H9 (cell line): ENCODE data around the gene PGRMC1. TPM values are rescaled to one million over a fixed set of nuclear protein-coding genes. Genes with fewer than 3 reads are reported as not detected.

Experiments used
- DNase-seq: peaks from one replicate; pipeline ENCODE4 v3.0.0-alpha.2; 2017
- H2AFZ ChIP-seq: one replicate; pipeline ENCODE4 v1.6.1; 2013; ENCODE audit warnings: mild to moderate bottlenecking, low read length, control low read depth, moderate library complexity
- H2AK5ac ChIP-seq: 2 replicates; pipeline ENCODE4 v1.6.1; 2013; ENCODE audit warnings: low read length, control low read depth, mixed read lengths; ENCODE audit not compliant: insufficient read length
- H2BK120ac ChIP-seq: one replicate; pipeline ENCODE4 v1.6.1; 2013; ENCODE audit warnings: low read depth, mild to moderate bottlenecking, low read length, control low read depth, inconsistent platforms; ENCODE audit not compliant: poor library complexity, severe bottlenecking
- H2BK12ac ChIP-seq: 2 replicates; pipeline ENCODE4 v1.6.1; 2013; ENCODE audit warnings: low read length, control low read depth, mixed read lengths, low read depth; ENCODE audit not compliant: insufficient read length
- H2BK15ac ChIP-seq: 2 replicates; pipeline ENCODE4 v1.6.1; 2013; ENCODE audit warnings: low read depth, low read length, control low read depth
- H2BK20ac ChIP-seq: one replicate; pipeline ENCODE4 v1.6.1; 2013; ENCODE audit warnings: low read depth, mild to moderate bottlenecking, low read length, control low read depth, inconsistent platforms; ENCODE audit not compliant: poor library complexity, severe bottlenecking
- H2BK5ac ChIP-seq: 2 replicates; pipeline ENCODE4 v1.6.1; 2013; ENCODE audit warnings: low read length, control low read depth, mixed read lengths; ENCODE audit not compliant: insufficient read length
- H3K14ac ChIP-seq: 2 replicates; pipeline ENCODE4 v1.6.1; 2013; ENCODE audit warnings: low read length, control low read depth; ENCODE audit not compliant: insufficient read depth
- H3K18ac ChIP-seq: 2 replicates; pipeline ENCODE4 v1.6.1; 2013; ENCODE audit warnings: low read depth, mild to moderate bottlenecking, mixed read lengths, low read length, control low read depth; ENCODE audit not compliant: insufficient read length
- H3K23ac ChIP-seq: 2 replicates; pipeline ENCODE4 v1.6.1; 2013; ENCODE audit warnings: low read length, control low read depth, mixed read lengths, low read depth; ENCODE audit not compliant: insufficient read length
- H3K23me2 ChIP-seq: 2 replicates; pipeline ENCODE4 v1.6.1; 2013; ENCODE audit warnings: low read depth, mild to moderate bottlenecking, mixed read lengths, low read length, control low read depth; ENCODE audit not compliant: insufficient read length, poor library complexity, severe bottlenecking
- H3K27ac ChIP-seq: 2 replicates; pipeline ENCODE4 v1.5.1; 2013; ENCODE audit warnings: low read length, control low read depth, mixed read lengths, low read depth; ENCODE audit not compliant: insufficient read length
- H3K27me3 ChIP-seq: 2 replicates; pipeline ENCODE4 v1.6.1; 2013; ENCODE audit warnings: low read length, control low read depth, inconsistent platforms; ENCODE audit not compliant: insufficient read depth
- H3K4ac ChIP-seq: 2 replicates; pipeline ENCODE4 v1.6.1; 2013; ENCODE audit warnings: low read depth, mild to moderate bottlenecking, control low read depth, inconsistent platforms, low read length, moderate library complexity
- H3K4me1 ChIP-seq: 2 replicates; pipeline ENCODE4 v1.6.1; 2013; ENCODE audit warnings: low read length, control low read depth, inconsistent platforms; ENCODE audit not compliant: insufficient read depth
- H3K4me2 ChIP-seq: 2 replicates; pipeline ENCODE4 v1.6.1; 2013; ENCODE audit warnings: low read length, control low read depth, mixed read lengths; ENCODE audit not compliant: insufficient read length, insufficient read depth
- H3K56ac ChIP-seq: 2 replicates; pipeline ENCODE4 v1.6.1; 2013; ENCODE audit warnings: low read depth, mild to moderate bottlenecking, mixed read lengths, low read length, control low read depth; ENCODE audit not compliant: insufficient read length
- H3K79me1 ChIP-seq: 2 replicates; pipeline ENCODE4 v1.6.1; 2013; ENCODE audit warnings: low read depth, mild to moderate bottlenecking, moderate library complexity, low read length, control low read depth, inconsistent platforms; ENCODE audit not compliant: insufficient read depth, poor library complexity, severe bottlenecking
- H3K79me2 ChIP-seq: 2 replicates; pipeline ENCODE4 v1.6.1; 2013; ENCODE audit warnings: low read length, control low read depth, inconsistent platforms; ENCODE audit not compliant: insufficient read depth
- H3K9ac ChIP-seq: 2 replicates; pipeline ENCODE4 v1.6.1; 2013; ENCODE audit warnings: low read length, control low read depth, mixed read lengths; ENCODE audit not compliant: insufficient read length; ENCODE audit errors: extremely low read depth
- H3K9me3 ChIP-seq: one replicate; pipeline ENCODE4 v1.6.1; 2013; ENCODE audit warnings: low read depth, low read length, inconsistent platforms; ENCODE audit not compliant: control insufficient read depth
- H3T11ph ChIP-seq: one replicate; pipeline ENCODE4 v1.6.1; 2013; ENCODE audit warnings: mild to moderate bottlenecking, low read length, control low read depth, inconsistent platforms
- H4K20me1 ChIP-seq: one replicate; pipeline ENCODE4 v1.6.1; 2013; ENCODE audit not compliant: control insufficient read depth, insufficient read length, insufficient read depth
- H4K5ac ChIP-seq: 2 replicates; pipeline ENCODE4 v1.6.1; 2013; ENCODE audit warnings: low read depth, mild to moderate bottlenecking, mixed read lengths, low read length, control low read depth; ENCODE audit not compliant: insufficient read length
- H4K8ac ChIP-seq: replicated peaks from 2 replicates; pipeline ENCODE4 v1.6.1; 2013; ENCODE audit warnings: low read length, control low read depth, mixed read lengths, low read depth; ENCODE audit not compliant: insufficient read length
- H4K91ac ChIP-seq: 2 replicates; pipeline ENCODE4 v1.6.1; 2013; ENCODE audit warnings: low read depth, mild to moderate bottlenecking, moderate library complexity, mixed read lengths, low read length, control low read depth; ENCODE audit not compliant: insufficient read length
- H3K27ac Mint-ChIP-seq, 3 experiments: 2 replicates in 2 of 3; 3 replicates in 1 of 3; pipeline ENCODE4 v1.8.0; 2020 to 2021; ENCODE audit warnings: mixed read lengths in 3 of 3, mild to moderate bottlenecking in 1 of 3, moderate library complexity in 1 of 3
- H3K27me3 Mint-ChIP-seq: 2 replicates; pipeline ENCODE4 v1.8.0; 2021; ENCODE audit warnings: low read depth, mild to moderate bottlenecking, moderate library complexity, mixed read lengths
- H3K36me3 Mint-ChIP-seq, 3 experiments: 2 replicates in 2 of 3; 3 replicates in 1 of 3; pipeline ENCODE4 v1.8.0; 2020 to 2021; ENCODE audit warnings: low read depth in 3 of 3, mixed read lengths in 3 of 3; ENCODE audit not compliant: insufficient read depth in 1 of 3
- H3K4me1 Mint-ChIP-seq, 2 experiments: 2 replicates each; pipeline ENCODE4 v1.8.0; 2020; ENCODE audit warnings: mixed read lengths in 2 of 2
- H3K4me3 Mint-ChIP-seq, 2 experiments: 2 replicates in 1 of 2; 3 replicates in 1 of 2; pipeline ENCODE4 v1.8.0; 2020 to 2021; ENCODE audit warnings: mild to moderate bottlenecking in 2 of 2, mixed read lengths in 2 of 2, moderate library complexity in 1 of 2
- H3K9me3 Mint-ChIP-seq, 2 experiments: 2 replicates in 1 of 2; 3 replicates in 1 of 2; pipeline ENCODE4 v1.8.0; 2020; ENCODE audit warnings: mild to moderate bottlenecking in 2 of 2, mixed read lengths in 2 of 2, moderate library complexity in 1 of 2
- WGBS: extraction: QIAGEN DNeasy Blood & Tissue Kit; methylation state at CpG from one replicate; pipeline ENCODE4 v1.1.7; 2013; ENCODE audit warnings: missing lambda C conversion rate, low lambda C conversion rate, mixed read lengths; ENCODE audit not compliant: insufficient read length; ENCODE audit errors: extremely low coverage; 5-methylcytosine and 5-hydroxymethylcytosine counted together
- total RNA-seq: library from RNA; stranded (reverse); gene quantifications from 2 replicates; pipeline ENCODE4 v1.2.1, GENCODE V29; 2021
- TF ChIP-seq, protein P1 (sequence below): fragments of 200-600 bp; sonication (generic); conservative IDR thresholded peaks from 3 replicates; pipeline ENCODE4 v1.8.0; 2021; ENCODE audit warnings: antibody characterized with exemption, mild to moderate bottlenecking

Gene PGRMC1
- total RNA-seq, 1 experiment from 2014 or later = 133 TPM

DNA sequence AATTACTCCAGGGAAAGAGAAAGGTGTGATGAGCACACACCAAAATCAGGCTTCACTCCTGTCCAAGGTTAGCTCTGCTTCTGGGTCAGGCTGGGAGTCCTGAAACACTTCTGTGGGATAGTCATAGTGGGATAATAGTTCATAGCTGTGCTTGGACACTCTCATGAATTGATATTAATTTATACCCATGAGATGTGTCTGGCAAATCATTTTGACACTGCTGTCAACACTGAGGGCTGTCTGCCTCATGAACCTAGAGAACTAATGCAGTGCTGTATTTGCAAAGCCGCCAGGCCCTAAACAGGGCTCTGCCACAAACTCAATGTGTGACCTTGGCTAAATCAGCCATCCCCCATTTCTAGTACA lies 24.5 kb upstream of the PGRMC1 start:
- no peak overlapping the region for H3K27ac ChIP-seq
- no peaks in the 10 kb centered on the region for H4K20me1 ChIP-seq
- no peaks in the 10 kb centered on the region for H3K4me1 ChIP-seq
- H3K79me1 ChIP-seq = no peaks in the 10 kb centered on the region
- H4K91ac ChIP-seq = no peak overlapping the region
- no peak overlapping the region for H3K56ac ChIP-seq
- H3K4ac ChIP-seq = no peak overlapping the region
- no peaks in the 10 kb centered on the region for H3K23me2 ChIP-seq
- no peak overlapping the region for H4K8ac ChIP-seq
- no peaks in the 10 kb centered on the region for H3K79me2 ChIP-seq
- no peak for DNase-seq
- peaks cover 4 to 6% (median 5%) of the 10 kb centered on the region in 3 experiments for H3K36me3 Mint-ChIP-seq
- H2AFZ ChIP-seq = no peak overlapping the region
- H3K9me3 ChIP-seq = peaks cover 18% of the 10 kb centered on the region
- no peak overlapping the region for H4K5ac ChIP-seq
- H3K4me3 Mint-ChIP-seq = no peak overlapping the region
- no peak overlapping the region for H2BK12ac ChIP-seq
- peaks cover 66 to 74% of the 10 kb centered on the region in 2 experiments for H3K9me3 Mint-ChIP-seq
- H2BK15ac ChIP-seq = no peak overlapping the region
- H2BK5ac ChIP-seq = no peak overlapping the region
- H3K27me3 Mint-ChIP-seq = peaks cover 1% of the 10 kb centered on the region
- H3K14ac ChIP-seq = no peak overlapping the region
- H3K4me1 Mint-ChIP-seq = no peaks in the 10 kb centered on the region
- no peak overlapping the region for H3T11ph ChIP-seq
- no peak overlapping the region for H2BK120ac ChIP-seq
- no peak overlapping the region for H2AK5ac ChIP-seq
- H3K27me3 ChIP-seq = no peaks in the 10 kb centered on the region
- H3K23ac ChIP-seq = no peak overlapping the region
- WGBS = no CpG with 5 or more reads among the region's 1 CpG
- no peak overlapping the region for H3K4me2 ChIP-seq
- no peak overlapping the region for H3K9ac ChIP-seq
- H3K18ac ChIP-seq = no peak overlapping the region
- TF ChIP-seq, protein P1, sequence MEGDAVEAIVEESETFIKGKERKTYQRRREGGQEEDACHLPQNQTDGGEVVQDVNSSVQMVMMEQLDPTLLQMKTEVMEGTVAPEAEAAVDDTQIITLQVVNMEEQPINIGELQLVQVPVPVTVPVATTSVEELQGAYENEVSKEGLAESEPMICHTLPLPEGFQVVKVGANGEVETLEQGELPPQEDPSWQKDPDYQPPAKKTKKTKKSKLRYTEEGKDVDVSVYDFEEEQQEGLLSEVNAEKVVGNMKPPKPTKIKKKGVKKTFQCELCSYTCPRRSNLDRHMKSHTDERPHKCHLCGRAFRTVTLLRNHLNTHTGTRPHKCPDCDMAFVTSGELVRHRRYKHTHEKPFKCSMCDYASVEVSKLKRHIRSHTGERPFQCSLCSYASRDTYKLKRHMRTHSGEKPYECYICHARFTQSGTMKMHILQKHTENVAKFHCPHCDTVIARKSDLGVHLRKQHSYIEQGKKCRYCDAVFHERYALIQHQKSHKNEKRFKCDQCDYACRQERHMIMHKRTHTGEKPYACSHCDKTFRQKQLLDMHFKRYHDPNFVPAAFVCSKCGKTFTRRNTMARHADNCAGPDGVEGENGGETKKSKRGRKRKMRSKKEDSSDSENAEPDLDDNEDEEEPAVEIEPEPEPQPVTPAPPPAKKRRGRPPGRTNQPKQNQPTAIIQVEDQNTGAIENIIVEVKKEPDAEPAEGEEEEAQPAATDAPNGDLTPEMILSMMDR = no peak
- no peak overlapping the region for H2BK20ac ChIP-seq
- no peak overlapping the region for H3K27ac Mint-ChIP-seq
